GM18951 (cell line): ENCODE measurements around the gene PADI3.

Experiments
- POLR2A ChIP-seq: IDR thresholded peaks from 4 replicates; pipeline ENCODE4 v1.6.1; 2011; ENCODE audit warnings: mild to moderate bottlenecking; ENCODE audit not compliant: insufficient read length, insufficient read depth; ENCODE audit errors: extremely low read depth
- in situ Hi-C: fragments of 300-500 bp; cut with MboI; formaldehyde crosslinking; loops from one replicate; pipeline ENCODE4 v1.12.0; 2022; ENCODE audit warnings: low sequenced_read_pairs, mixed read lengths, inconsistent platforms; ENCODE audit not compliant: unreplicated experiment

PADI3 gene

GRCh38 chr1:17277511-17278159, 28.7 kb downstream of the PADI3 start:
- TF ChIP-seq POLR2A = no peak
- in situ Hi-C loops = no loop called here

- TF ChIP-seq POLR2A = no peak
Measured at GRCh38 chr1:17278996-17279830, 30.3 kb downstream of the PADI3 start.

DNA sequence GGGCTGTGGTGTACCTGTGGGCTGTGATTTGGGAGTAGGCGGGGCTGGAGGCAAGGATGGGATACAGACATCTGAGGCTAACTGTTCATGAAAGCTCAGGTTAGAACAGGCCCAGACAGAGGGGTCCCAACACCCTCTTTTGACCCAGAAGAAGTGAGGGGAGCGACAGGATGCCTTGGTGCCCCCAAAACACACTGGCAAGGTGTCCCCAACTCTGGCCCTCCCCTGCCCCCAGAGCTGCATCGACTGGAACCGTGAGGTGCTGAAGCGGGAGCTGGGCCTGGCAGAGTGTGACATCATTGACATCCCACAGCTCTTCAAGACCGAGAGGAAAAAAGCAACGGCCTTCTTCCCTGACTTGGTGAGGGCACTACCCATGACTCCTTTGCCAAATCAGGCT, 31.5 kb downstream of the PADI3 start:
- TF ChIP-seq POLR2A = no peak
- in situ Hi-C loops = no loop called here

More at GRCh38 chr1:17278996-17279830, 30.3 kb downstream of the PADI3 start:
- in situ Hi-C loops = no loop called here

- in situ Hi-C loops = no loop called here
- TF ChIP-seq POLR2A = no peak
Measured at GRCh38 chr1:17280894-17281293, 32.0 kb downstream of the PADI3 start.

- no peak for TF ChIP-seq POLR2A
- in situ Hi-C loops = no loop called here
Measured at GRCh38 chr1:17281775-17282181, 32.9 kb downstream of the PADI3 start.

DNA sequence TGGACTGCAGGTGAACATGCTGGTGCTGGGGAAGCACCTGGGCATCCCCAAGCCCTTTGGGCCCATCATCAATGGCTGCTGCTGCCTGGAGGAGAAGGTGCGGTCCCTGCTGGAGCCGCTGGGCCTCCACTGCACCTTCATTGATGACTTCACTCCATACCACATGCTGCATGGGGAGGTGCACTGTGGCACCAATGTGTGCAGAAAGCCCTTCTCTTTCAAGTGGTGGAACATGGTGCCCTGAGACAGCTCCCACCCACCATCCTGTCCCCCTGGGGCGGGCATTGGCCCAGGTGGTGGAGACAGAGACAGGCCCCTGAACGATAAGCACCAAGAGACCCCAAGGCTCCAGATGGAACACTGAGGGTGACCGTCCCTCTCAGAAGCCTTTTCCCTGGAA, 33.9 kb downstream of the PADI3 start:
- TF ChIP-seq POLR2A = no peak
- in situ Hi-C loops = no loop called here

DNA sequence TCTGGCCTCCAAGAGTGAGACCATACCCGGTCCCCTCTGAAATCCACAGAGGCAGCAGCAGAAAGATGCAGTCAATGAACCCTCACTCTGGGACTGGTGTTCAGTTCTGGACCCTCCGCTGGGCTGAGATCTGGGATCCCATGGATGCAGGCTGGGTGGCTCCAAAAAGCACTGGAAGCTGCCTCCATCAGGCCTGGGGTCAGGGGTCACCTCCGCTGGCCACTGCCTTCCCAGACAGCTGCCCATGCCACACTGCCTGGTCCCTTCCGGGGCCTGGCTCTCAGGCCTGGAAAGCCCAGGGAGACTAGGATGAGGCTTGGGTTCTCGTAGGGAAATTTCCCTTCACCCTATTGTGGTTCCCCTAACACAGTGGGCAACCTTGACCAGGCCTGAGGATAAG, 37.7 kb downstream of the PADI3 start:
- in situ Hi-C loops = no loop called here
- no peak for TF ChIP-seq POLR2A

- in situ Hi-C loops = no loop called here
- TF ChIP-seq POLR2A = no peak
Measured at GRCh38 chr1:17287130-17287776, 38.4 kb downstream of the PADI3 start.

DNA sequence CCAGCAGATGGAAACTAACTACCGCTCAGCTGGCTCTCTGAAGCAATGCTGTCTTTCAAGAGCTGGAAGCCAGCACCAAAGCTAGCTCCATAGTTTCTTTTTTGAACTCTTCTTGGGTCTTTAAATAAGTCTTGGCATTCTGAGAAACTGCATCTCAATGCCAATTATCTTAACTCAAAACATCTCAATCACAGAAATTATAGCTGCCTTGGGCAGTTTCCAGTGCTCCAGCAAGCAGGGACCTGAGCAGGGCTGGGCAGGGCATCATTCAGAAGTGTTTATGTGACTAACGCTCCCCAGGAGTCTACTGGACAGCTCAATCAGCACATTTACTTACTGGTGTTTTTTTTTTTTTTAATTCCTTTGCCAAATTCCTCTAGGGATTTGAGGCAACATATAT, 40.8 kb downstream of the PADI3 start:
- in situ Hi-C loops = no loop called here
- no peak for TF ChIP-seq POLR2A

- TF ChIP-seq POLR2A = no peak
- in situ Hi-C loops = no loop called here
Measured at GRCh38 chr1:17290553-17290952, 41.7 kb downstream of the PADI3 start.

GRCh38 chr1:17292299-17293160, 43.6 kb downstream of the PADI3 start:
- in situ Hi-C loops = no loop called here
- no peak for TF ChIP-seq POLR2A

- in situ Hi-C loops = no loop called here
- TF ChIP-seq POLR2A = no peak
Measured at GRCh38 chr1:17293681-17294425, 45.0 kb downstream of the PADI3 start.
